ENCODE results near the gene SIAH3. TPM values are rescaled to one million over a fixed set of nuclear protein-coding genes. Genes with fewer than 3 reads are reported as not detected.

SIAH3 gene
- total RNA-seq, 1 experiment from 2014 or later = not detected

- no peaks in the 10 kb centered on the region for H3K79me1 ChIP-seq (ENCODE audit: insufficient read depth, low read depth, low read length, poor library complexity, severe bottlenecking)
- no peak overlapping the region for H3K9ac ChIP-seq (ENCODE audit: extremely low read depth, insufficient read length, low read length)
- H3K4me2 ChIP-seq (ENCODE audit: insufficient read depth, insufficient read length, low read length) = no peak overlapping the region
- no CpG with 5 or more reads among the region's 3 CpGs for WGBS (ENCODE audit: extremely low coverage, insufficient read length, low lambda C conversion rate)
- H2BK15ac ChIP-seq (ENCODE audit: low read depth, low read length) = no peak overlapping the region
- H2BK5ac ChIP-seq (ENCODE audit: insufficient read length, low read length) = no peak overlapping the region
- H2AK5ac ChIP-seq (ENCODE audit: insufficient read length, low read length) = no peak overlapping the region
- H2BK20ac ChIP-seq (ENCODE audit: low read depth, low read length, poor library complexity, severe bottlenecking) = no peak overlapping the region
- H4K20me1 ChIP-seq (ENCODE audit: control insufficient read depth, insufficient read depth, insufficient read length) = no peaks in the 10 kb centered on the region
- peaks cover 3% of the 10 kb centered on the region; the same call in 1 of the 2 replicates for H3K27me3 ChIP-seq (ENCODE audit: insufficient read depth, low read length)
- no peak overlapping the region for H3T11ph ChIP-seq (ENCODE audit: low read length)
- peaks cover 12% of the 10 kb centered on the region for H3K23me2 ChIP-seq (ENCODE audit: insufficient read length, low read depth, low read length, poor library complexity, severe bottlenecking)
- no peak overlapping the region for H3K56ac ChIP-seq (ENCODE audit: insufficient read length, low read depth, low read length)
- no peak overlapping the region for H3K18ac ChIP-seq (ENCODE audit: insufficient read length, low read depth, low read length)
- no peak overlapping the region for H3K27ac Mint-ChIP-seq
- no peak overlapping the region for H3K23ac ChIP-seq (ENCODE audit: insufficient read length, low read depth, low read length)
- no peak overlapping the region for H4K5ac ChIP-seq (ENCODE audit: insufficient read length, low read depth, low read length)
- no peaks in the 10 kb centered on the region for H3K9me3 ChIP-seq (ENCODE audit: control insufficient read depth, low read depth, low read length)
- no peak for TF ChIP-seq CTCF (conservative IDR thresholded peaks at IDR 0.05)
- H3K4me1 Mint-ChIP-seq = peaks cover 38 to 41% of the 10 kb centered on the region in 2 experiments
- H3K4ac ChIP-seq (ENCODE audit: low read depth, low read length) = no peak overlapping the region
- H2BK120ac ChIP-seq (ENCODE audit: low read depth, low read length, poor library complexity, severe bottlenecking) = no peak overlapping the region
- H2BK12ac ChIP-seq (ENCODE audit: insufficient read length, low read depth, low read length) = no peak overlapping the region
- H3K79me2 ChIP-seq (ENCODE audit: insufficient read depth, low read length) = no peaks in the 10 kb centered on the region
- peaks cover 0 to 5% (median 0%) of the 10 kb centered on the region in 3 experiments; a peak in 2 of 7 replicates for H3K36me3 Mint-ChIP-seq (ENCODE audit: insufficient read depth in 1 of 3, low read depth in 3 of 3)
- no peak overlapping the region for H2AFZ ChIP-seq (ENCODE audit: low read length)
- DNase-seq = no peak
- H4K91ac ChIP-seq (ENCODE audit: insufficient read length, low read depth, low read length) = no peak overlapping the region
- H3K4me3 Mint-ChIP-seq = no peak overlapping the region; a peak in 1 of 5 replicates
- H3K14ac ChIP-seq (ENCODE audit: insufficient read depth, low read length) = no peak overlapping the region
- peaks cover 3 to 6% of the 10 kb centered on the region in 2 experiments; a peak in 3 of 5 replicates for H3K9me3 Mint-ChIP-seq
- H3K27me3 Mint-ChIP-seq (ENCODE audit: low read depth) = peaks cover 54% of the 10 kb centered on the region
- H4K8ac ChIP-seq (replicated peaks; ENCODE audit: insufficient read length, low read depth, low read length) = no peak overlapping the region
- H3K27ac ChIP-seq (ENCODE audit: insufficient read length, low read depth, low read length) = no peak overlapping the region
- H3K4me1 ChIP-seq (ENCODE audit: insufficient read depth, low read length) = no peaks in the 10 kb centered on the region; the same call in 1 of the 2 replicates
These were observed 941 bp upstream of the SIAH3 start for GRCh38 chr13:45852494-45852893.
